Stimulated activated CD8-positive, alpha-beta memory T cell treated with anti-CD3 and anti-CD28 coated beads, Interleukin-15, amount 100 ng/mL, for 1 hour (primary cell): ENCODE results near the gene CSNK1G2.

ENCODE experiments used
- DNase-seq: peaks from one replicate; pipeline ENCODE4 v3.0.0-alpha.2; 2020; ENCODE audit warnings: low read depth

The CSNK1G2 gene

DNA sequence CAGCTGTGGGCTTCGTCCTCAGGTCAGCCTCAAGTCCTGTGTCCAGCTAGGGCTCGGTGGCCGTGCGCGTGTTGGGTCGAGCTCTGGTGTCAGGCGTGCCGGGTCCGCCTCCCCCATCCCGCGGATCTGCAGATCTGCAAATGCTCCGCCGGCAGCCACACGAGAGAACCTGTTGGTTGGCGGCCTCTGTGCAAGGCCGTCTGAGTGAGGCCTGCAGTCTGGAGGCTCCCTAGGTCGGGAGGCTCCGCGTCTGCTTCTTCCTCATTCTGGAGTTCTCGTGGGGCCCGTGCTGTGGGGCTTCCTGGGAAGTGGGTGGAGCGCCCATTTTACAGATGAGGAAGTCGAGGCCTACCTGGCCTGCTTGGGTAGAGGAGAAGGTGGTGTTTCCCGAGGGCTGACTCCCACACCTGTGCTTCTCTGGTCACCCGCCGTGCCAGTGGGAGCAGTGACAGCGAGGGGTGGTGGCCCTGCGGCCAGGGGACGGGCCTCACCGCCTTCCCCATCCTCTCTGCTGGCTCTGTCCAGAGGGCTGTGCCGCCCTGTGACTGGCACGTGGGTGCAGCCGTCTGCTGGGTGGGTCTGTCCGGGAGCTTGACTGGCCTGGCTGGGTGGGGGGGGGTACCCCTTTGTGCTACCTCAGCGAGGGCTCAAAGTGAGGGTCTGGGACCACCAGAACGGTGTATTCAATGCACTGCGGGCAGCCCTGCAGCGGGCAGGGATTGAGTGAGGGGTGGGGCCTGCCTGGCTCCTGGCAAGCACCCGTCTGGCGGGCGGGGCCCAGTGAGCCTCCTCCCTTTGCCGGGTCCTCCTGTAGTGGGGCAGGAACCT, 3.3 kb downstream of the CSNK1G2 start:
- DNase-seq: no peak

DNA sequence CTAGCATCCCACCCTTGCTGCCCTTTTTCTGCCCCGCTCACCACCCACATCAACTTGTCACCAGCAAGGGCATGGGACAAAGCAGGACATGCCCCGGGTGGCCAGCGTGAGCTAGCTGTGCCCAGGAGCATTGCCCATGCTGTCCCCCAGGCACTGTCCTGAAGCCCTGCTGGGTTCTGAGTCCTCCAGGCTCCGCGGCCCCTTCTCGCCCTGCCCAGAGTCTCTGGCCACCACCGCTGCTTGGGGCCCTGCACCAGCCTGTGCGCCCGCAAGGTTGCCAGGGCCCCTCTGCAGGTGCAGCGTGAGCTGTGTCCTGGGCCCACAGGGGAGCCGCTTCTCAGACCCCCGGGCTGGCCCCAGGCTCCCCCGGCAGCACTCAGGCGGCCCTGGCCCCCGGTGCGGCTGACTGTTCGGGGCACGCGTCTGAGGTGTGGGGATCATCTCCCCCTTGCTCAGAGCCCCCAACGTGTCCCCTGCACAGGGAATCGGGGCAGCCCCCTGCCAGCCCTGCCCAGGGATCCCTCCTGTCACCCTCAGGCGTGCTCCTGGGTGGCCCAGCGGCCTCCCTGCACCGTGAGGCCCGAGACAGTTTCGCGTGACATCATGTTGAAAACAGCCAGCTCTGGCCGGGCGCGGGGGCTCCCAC, 4.1 kb downstream of the CSNK1G2 start:
- DNase-seq: no peak

DNA sequence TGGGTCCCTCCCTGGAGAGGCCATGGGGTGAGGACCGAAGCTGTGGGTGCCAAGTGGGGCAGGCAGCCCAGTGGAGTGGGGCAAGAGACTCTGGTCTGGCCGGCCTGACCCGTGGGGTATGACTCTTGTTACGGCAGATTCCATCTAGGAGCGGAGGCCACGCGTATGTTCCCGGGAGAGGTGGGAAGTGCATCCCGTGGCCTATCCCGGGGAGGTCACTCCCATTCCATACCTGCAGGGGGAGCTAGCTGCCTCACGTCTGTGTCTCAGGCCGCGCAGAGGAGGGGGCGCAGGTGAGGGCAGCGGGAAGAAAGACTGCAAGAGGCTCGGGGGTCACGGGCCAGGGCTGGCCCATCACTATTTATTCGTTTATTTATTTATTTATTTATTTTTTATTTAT, 4.9 kb downstream of the CSNK1G2 start:
- no peak for DNase-seq

DNA sequence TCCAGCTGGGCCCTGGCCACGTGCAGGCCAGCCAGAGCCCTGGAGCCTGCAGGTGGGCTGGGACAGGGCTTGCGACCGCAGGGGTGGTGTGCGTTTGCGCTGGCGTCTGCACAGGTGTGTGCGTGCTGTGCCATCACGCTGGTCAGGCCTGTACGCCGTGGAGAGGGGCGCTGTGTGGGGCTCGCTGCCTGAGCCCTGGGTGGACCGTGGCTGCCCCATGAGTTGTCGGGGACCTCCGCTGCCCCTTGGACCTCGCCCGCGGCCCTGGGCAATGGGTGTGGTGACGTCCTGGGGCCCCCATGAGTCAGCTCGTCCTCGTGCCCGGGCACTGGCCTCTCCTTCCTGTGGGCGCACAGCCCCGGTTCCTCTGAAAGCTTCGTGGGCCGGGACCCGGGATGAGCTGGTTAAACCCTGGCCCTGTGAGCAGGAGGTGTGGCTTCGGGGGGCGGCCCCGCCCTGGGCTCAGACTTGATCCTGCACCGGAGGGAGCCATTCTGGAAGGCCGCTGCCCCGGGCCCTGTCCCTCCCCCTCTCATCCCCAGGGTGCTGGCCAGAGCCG, 6.8 kb downstream of the CSNK1G2 start:
- no peak for DNase-seq

DNA sequence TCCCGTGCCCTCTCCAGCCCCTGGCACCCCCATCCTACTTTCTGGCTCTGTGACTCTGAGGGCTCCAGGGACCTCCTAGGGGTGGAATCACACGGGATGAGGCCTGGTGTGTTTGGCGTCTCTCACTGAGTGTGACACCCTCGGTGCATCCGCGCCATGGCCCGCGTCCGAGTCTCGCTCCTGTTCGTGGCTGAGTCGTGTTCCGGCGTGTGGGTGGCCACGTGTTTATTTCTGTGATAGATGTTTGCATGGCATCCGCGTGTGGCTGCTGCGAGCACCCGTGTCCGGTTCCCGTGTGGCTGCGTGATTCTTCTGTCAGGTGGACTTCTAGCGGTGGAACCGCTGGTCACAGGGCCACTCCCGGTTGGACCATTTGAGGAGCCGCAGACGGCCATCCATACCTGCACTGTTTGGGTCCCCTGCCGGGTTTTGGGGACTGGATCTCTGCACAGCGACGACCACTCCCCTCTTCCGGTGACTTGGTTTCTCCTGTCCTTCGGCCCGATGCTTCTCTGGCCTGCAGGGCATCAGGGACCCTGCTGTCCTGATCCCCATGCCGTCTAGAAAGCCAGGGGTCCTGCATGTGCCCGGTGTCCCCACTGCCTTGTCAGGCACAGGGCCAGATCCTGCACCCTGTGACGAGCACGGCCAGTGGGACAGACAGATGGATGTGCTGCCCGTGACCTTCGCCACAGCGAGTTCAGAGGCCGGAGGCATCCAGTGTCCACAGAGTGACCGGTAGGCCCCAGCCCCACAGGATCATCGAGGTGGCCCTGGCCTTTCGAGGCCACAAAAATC, 8.5 kb downstream of the CSNK1G2 start:
- no peak for DNase-seq

DNA sequence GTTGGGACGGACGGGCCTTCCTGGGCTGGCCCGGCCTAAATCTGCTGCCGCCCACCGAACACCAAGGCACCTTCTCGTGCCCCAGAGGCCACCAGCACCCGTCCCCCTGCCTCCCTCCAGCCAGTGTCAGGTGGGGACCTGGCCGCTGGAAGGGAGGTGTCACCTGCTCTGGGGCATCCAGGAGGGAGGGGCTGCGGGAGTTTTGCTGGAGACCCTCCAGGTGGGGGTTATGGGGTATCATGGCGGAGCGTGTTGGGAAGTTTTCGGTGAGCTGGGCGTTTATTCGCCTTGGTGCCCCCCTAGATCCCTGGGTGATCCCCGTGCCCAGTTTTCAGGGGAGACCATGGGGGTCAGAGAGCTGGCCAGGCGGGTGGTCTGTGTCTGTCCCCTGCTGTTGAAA, 9.7 kb downstream of the CSNK1G2 start:
- no peak for DNase-seq

DNA sequence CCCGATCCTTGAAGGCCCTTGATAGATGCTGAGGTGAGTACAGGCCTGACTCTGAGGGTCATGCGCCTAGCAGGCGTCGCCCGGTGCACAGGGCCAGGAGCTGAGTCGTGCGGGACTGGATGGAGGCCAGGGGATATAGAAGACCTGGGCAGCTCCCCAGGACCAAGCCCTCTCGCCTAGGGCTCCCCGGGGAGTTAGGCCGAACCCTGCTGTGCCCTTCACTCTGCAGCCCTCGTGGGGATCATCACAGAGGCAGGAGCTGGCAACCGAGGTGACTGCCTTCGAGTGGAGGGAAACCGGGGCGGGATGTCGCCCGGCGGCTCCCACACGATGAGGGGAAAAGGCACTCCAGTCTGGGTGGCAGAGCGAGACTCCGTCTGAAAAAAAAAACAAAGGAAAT, 11.7 kb downstream of the CSNK1G2 start:
- no peak for DNase-seq

DNA sequence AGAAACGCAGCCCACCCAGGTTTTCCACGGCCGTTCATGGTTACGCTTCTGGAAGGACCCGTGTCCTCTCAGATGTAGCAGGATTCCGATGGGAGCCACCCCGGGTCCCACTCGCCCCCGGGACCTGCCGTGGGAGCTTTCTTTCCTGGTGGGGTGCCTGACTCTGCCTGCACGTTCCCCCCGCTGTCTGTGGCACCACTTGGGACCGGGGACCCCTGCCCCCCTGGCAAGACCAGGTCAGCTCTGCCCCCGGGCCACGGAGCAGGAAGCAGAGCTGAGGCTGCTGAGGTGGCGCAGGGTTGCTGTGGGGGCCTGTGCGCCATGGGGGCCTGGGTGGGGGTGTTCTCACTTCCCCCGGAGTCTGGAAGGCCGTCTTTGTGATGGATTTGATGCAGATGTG, 12.1 kb downstream of the CSNK1G2 start:
- no peak for DNase-seq

DNA sequence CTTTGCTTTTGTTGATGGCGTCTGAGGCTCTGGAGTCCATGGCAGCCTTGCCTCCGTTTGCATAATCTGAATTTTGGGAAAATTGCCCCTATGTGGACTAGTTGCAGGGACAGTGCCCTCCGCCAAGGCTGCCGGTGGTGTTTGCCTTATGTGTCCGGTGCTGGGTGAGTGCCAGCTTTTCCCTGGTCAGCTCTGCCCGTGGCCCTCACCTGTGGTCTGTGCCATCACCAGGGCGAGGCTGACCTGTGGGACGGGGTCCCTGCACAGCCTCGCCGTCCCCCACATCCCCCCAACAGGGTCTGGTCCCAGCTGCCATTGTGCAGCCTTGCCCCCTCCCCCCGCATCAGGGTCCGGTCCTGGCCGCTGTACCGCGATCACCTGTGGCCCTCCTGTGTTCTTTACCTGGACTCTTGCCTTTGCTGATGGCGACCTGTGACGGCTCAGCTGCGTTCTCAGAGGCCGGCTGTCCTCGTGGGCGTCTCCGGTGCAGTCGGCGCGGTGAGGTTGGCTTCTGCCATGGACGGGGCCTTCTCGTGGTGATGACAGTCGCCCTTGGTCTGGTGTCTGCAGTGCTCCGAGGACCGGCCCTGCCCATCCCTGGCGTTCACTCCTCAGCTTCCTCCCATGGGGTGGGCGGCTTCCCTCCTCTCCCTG, 12.6 kb downstream of the CSNK1G2 start:
- DNase-seq: no peak

DNA sequence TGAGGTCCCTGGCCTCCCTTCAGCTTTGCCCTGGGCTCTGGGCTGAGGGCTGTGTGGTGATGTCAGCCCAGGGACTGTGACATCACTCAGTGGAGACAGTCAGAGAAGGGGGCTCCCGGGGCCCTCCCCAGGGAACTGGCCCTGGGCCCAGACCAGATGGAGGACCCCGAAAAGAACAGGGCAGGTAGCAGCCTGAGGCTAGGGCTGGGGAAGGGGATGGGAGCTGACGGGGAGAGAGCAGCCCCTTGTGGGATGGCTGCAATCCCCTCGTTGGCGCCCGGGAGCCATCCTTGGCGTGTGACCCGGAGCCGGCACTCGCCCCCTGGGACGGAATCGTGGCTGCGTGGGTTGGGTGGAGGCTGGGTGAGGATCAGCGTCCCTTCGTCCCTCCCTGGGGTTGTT, 13.6 kb downstream of the CSNK1G2 start:
- DNase-seq: no peak

DNA sequence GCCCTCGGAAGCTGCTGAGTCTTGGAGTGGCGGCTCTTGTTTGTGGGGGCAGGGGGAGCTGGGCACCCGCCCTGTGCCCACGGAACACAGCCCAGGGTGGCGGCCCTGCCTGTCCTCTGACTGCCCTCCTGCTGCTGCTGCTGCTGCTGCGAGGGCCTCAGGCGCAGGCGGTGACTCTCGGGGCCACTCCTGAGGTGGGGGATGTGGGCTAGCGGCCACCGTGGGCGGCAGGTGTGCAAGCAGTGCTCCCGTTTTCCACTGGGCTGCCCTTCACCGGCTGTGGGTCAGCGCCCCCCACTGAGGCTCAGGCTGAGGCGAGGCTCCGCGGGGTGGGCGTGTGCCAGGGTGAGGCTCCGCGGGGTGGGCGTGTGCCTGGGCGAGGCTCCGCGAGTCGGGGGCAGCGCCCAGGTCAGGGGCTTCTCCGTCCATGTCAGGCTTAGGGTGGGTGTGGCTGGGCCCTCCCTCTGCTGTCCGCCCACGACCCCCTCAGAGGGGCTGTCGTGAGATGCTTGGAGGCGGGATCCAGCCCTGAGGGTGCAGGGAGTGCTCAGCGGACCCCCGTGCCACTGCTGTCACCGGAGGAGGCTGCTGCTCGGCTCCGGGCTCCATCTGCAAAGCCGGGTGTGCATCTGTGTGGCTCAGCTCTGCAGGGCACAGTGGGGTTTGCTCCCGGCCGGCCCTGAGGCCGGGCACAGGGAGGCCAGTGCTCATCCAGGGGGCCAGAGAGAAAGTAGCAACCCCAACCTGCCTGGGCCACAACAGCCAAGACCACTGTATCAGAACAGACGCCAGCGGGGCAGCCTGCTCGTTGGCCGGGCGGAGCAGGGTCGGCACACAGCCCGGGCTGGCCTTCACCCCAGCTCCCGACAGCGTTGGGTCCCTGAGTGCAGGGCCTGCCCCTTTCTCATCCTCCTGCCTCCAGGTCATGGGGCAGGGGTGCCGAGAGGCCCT, 14.5 kb downstream of the CSNK1G2 start:
- DNase-seq: no peak

DNA sequence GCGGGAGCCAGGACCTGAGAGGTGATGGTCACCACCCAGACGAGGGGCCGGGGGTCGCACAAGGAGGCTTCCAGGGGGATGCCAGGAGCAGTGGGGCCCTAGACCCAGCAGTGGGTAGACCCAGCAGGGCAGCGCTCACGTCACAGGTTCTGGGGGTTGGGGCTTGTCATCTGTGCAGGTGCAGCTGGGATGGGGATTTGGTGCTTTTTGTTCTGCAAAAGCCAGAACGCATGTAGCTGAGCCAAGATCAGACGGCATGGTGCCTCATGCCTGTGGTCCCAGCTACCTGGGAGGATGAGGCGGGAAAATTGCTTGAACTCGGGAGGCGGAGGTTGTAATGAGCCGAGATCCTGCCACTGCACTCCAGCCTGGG, 15.1 kb downstream of the CSNK1G2 start:
- no peak for DNase-seq

DNA sequence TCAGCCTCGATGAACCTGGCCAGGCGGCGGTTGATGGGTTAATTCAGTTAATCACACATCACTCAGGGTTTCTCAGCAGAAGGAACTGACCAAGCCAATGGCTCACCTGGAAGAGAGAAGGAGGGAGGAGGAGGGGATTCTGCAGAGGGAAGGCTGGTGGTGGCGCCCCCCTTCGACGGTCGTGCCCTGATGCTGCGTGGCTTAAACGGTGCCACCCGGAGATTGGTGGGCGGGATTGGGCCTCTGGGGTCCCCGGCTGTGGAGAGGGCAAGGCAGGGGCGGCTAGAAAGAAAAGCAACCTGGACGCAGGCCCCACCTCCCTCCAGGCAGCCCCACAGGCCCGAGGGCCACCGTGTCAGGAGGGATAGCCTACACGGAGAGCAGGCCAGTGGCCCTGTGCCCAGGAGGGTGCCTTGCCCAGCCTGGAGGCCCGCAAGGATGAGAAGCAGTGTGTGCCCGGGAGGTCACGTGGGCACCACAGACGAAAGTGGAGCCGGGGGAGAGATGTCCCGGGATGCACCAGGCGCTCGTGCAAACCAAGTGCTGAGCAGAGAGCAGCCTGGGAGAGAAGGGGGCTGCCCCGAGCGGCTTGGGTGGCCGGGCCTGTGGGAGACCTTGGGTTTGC, 16.0 kb downstream of the CSNK1G2 start:
- DNase-seq: no peak

DNA sequence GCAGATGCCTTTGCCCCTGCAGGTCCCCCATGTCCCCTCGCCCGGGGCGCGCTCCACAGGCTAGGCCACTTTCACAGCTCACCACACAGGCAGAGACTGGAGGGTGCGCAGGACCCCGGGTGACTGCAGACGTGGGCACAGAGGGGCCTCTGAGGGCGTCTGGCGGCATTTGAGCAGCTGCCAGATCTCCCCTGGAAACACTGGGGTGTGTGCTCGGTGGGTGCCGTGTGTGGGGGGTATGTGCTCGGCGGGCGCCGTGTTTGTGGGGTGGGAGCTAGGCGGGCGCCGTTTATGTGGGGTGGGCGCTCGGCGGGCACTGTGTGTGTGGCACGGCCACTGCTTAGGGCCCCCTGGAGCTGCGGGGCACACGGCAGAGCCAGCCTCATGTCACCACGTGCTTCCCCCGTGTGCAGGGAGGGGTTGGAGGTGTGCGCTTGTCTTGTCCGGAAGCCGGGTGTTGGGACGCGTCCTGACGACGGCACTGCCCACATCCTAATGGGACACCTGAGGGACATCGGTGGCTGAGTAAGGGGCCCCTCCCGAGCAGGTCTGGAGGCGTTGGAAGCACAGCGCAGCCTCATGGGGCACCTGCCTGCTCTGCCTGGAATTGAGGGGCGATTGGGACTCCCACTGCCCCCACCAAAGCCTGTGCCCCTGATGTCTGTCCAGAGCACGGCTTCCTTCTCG, 16.7 kb downstream of the CSNK1G2 start:
- no peak for DNase-seq

DNA sequence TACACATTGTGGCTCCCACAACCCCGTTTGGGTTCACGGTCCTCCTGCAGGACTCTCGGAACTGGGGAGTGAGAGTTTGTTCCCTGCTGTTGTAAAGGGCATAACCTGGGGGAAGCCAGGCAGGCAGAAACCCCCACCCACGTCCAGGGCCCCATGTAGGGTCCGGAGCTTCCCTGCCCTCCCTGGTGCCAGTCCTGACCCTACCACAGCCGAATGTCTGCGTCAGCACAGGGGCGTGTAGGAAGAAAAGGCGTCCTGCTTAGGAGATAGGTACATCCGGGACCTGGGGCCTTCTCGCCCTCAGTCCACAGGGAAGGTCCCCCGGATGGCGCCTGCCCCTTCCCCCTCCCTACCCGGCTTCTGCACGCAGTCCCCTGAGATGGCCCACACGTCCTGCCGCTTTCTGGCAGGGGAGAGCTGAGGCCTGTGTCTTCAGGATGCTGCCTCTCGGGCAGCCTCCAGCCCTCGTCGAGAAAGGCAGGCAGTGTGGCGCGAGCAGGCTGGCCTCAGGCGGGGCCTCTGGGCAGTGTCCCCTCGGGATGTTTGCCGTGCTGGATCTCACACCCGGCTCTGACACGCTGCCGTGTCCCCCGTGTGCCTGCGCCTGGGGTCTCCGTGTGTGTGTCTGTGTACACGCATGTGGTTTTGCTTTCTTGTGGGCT, 19.1 kb downstream of the CSNK1G2 start:
- no peak for DNase-seq

DNA sequence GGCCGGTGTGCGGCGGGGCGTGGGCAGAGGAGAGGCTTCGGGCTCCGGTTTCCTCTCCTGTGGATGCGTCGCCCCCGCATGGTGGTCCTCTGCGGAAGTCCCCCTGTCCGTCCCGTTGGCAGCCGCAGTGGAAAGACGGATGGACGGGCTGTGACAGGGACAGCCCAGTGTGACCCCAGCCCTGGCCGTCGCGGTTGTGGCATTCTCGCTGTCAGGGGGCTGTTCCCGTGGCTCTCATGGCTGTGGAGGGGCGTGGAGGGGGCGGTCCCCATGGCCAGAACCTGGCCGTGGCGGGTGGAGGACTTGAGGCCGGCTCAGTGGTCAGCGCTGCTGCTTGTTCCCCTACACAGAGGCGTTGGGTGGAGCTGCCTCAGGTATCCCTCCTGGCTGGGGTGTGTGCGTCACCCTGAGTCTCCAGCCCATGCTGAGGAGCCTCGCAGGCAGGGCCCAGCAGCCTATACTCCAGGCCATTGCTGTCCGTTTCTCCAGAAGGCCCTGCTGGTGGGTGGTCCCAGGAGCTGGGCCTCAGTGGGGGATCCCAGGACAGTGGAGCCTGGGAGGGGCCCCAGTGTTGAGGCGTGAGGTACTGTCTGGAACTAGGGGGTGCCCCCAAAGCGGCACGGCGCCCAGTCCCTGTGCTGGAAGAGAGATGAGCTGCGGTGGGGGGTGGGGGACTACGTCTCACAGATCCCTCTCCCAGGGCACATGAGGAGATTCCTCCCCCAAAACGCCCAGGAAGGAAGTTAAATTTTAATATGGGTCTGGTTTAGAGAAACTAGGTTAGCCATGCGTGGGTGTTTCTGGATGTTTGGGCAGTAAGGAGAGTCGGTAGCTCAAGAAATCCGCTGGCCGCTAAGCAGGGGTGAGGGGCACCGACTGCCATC, 20.3 kb downstream of the CSNK1G2 start:
- no peak for DNase-seq

DNA sequence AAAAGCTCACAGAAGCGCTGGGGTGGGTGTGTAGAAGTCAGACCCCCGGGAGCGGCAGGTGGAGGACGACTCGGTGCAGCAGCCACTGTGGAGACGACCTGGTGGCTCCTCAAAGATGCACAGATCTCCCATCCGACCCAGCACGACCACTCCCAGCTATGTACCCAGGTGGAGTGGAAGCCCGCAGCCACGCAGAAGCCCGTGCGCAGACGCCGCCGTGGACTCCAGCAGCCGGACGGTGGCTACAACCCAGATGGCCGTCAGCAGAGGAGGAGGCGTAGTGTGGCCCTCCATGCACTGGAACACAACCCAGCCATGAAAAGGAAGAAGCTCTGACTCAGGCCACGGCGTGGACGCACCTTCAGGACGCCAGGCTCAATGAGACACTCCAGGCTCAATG, 21.7 kb downstream of the CSNK1G2 start:
- no peak for DNase-seq

DNA sequence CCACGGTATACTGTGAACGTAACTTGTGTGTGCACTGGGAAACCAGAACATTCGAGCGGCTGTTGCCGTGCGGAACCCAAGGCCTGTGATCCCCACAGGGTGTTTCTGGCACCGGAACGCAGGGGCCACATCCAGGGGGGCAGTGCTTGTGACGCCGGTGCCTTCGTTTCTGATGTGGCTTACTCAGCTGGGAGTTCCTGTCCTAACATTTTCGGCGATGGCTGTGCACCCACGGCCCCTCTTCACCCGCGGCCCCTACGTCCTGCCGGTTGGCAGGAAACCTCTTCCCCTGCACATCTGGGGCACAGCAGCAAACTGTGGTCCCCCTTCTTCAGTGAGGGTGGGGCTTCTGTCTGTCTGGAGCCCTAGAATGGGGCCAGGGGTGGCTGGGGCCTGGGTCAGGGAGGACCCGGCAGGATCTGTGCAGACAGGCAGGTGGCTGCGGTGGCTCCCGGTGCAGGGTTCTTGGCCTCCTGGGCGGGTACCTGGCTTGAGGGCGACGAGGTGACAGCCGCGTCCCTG, 26.2 kb downstream of the CSNK1G2 start:
- DNase-seq: no peak
